Measurements from ENCODE around the gene SPATS2.

SPATS2 gene

DNA sequence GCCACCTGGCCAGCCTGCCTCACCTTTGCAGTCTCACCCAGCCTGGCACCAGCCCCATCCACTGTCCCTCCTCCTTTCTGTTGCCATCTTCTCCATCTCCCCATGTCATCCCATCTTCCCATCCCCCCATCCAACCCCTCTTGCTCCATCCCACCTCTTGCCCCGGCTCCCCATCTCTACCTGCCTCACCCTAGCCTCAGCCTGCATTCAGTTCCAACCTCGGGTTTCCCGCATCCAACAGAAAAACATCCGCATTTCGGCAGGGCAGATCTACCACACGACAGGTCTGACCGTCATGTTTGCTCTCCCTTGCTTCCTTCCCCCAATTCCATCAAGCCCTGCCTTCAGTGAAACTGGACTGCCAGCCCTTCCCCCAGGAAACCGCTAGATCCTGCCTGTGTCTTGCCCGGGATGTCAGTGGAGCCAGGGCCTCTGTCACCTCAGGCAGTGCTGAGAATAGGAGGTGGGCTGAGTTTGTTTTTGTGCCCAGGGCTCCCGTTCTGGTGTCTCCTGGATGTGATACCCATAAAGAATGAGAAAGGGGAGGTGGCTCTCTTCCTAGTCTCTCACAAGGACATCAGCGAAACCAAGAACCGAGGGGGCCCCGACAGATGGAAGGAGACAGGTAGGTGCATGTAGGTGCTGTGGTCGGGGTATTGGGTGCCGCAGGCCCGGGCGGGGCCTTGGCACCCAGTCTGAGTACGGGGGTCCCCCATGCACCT is 174.0 kb downstream of the SPATS2 start:
- Histone ChIP-seq H3K4me1 (ENCODE audit: control insufficient read depth, insufficient read depth, low read length) (peaks cover 19% of the 10 kb centered on the region), H3K27me3 (ENCODE audit: control insufficient read depth in 1 of 2, insufficient read depth in 2 of 2, low read length in 2 of 2) (peaks cover 40 to 53% of the 10 kb centered on the region in 2 donors), H3K36me3 (ENCODE audit: control insufficient read depth in 2 of 2, insufficient read depth in 2 of 2, low read length in 2 of 2) (no peaks in the 10 kb centered on the region), H3K27ac (ENCODE audit: low read length) (no peak overlapping the region), H3K9me3 (ENCODE audit: control insufficient read depth in 2 of 2, low read length in 2 of 2) (no peaks in the 10 kb centered on the region), H3K4me3 (ENCODE audit: low read length in 2 of 2) (no peak overlapping the region), H3K9ac (ENCODE audit: low read length in 2 of 2) (no peak overlapping the region)

DNA sequence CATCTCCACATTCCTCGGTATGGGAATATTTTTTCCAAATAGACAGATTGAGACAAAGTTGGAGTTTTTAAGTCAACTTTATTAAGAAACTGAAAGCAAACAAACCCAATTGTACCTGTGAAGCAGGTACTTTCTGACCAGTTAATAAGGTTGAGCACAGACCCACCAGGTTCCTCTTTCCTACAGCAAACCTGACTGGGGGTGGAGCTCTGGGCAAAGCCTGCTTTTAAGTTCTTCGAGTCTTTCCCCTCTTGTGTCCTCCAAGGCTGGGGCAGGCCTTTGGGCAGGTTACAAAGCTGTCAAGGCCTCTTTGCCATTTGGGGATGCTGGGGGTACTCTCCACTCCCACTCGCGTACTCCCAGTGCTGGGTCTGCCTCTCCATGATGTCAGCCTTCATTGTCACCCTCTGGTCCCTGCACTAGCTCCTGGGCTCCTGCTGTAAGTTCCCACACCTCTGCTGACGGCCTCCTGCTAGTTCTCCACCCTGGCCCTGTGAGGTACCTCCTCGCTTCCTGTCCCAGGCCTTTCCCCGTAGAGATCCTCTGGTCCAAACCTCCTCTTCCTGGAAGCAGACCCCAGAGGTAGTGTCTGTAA is 174.7 kb downstream of the SPATS2 start:
- no peaks in the 10 kb centered on the region for H3K9me3 ChIP-seq (ENCODE audit: control insufficient read depth in 2 of 2, low read length in 2 of 2)
- no peak overlapping the region for H3K4me3 ChIP-seq (ENCODE audit: low read length in 2 of 2)
- no peak overlapping the region for H3K9ac ChIP-seq (ENCODE audit: low read length in 2 of 2)
- peaks cover 19% of the 10 kb centered on the region for H3K4me1 ChIP-seq (ENCODE audit: control insufficient read depth, insufficient read depth, low read length)
- no peak overlapping the region for H3K27ac ChIP-seq (ENCODE audit: low read length)
- no peaks in the 10 kb centered on the region for H3K36me3 ChIP-seq (ENCODE audit: control insufficient read depth in 2 of 2, insufficient read depth in 2 of 2, low read length in 2 of 2)
- H3K27me3 ChIP-seq (ENCODE audit: control insufficient read depth in 1 of 2, insufficient read depth in 2 of 2, low read length in 2 of 2): peaks cover 35 to 50% of the 10 kb centered on the region in 2 donors

DNA sequence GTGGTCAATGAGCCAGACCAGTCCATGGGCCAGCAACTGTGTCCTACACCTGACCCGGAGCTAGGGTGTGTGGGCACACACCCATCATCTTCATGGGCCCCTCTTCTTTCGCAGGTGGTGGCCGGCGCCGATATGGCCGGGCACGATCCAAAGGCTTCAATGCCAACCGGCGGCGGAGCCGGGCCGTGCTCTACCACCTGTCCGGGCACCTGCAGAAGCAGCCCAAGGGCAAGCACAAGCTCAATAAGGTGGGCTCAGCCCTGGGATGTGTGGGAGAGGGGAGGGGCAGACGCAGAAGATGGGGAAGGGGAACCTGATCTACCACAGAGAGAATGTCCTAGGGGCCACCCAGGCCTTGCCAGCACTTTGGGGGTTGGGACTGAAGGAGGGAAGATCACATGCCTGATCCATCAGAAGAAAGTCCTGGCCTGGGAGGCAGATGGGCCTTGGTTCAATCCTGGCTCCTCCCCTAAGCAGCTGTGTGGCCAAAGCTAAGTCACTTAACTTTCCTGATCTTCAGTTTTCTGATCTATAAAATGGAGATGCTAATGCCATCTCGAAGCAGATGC is 175.4 kb downstream of the SPATS2 start:
- H3K4me1 ChIP-seq (ENCODE audit: control insufficient read depth, insufficient read depth, low read length): peaks cover 14% of the 10 kb centered on the region
- H3K9me3 ChIP-seq (ENCODE audit: control insufficient read depth in 2 of 2, low read length in 2 of 2): no peaks in the 10 kb centered on the region
- H3K27ac ChIP-seq (ENCODE audit: low read length): no peak overlapping the region
- H3K36me3 ChIP-seq (ENCODE audit: control insufficient read depth in 2 of 2, insufficient read depth in 2 of 2, low read length in 2 of 2): no peaks in the 10 kb centered on the region
- peaks cover 31 to 48% of the 10 kb centered on the region in 2 donors for H3K27me3 ChIP-seq (ENCODE audit: control insufficient read depth in 1 of 2, insufficient read depth in 2 of 2, low read length in 2 of 2)
- no peak overlapping the region for H3K9ac ChIP-seq (ENCODE audit: low read length in 2 of 2)
- H3K4me3 ChIP-seq (ENCODE audit: low read length in 2 of 2): no peak overlapping the region

DNA sequence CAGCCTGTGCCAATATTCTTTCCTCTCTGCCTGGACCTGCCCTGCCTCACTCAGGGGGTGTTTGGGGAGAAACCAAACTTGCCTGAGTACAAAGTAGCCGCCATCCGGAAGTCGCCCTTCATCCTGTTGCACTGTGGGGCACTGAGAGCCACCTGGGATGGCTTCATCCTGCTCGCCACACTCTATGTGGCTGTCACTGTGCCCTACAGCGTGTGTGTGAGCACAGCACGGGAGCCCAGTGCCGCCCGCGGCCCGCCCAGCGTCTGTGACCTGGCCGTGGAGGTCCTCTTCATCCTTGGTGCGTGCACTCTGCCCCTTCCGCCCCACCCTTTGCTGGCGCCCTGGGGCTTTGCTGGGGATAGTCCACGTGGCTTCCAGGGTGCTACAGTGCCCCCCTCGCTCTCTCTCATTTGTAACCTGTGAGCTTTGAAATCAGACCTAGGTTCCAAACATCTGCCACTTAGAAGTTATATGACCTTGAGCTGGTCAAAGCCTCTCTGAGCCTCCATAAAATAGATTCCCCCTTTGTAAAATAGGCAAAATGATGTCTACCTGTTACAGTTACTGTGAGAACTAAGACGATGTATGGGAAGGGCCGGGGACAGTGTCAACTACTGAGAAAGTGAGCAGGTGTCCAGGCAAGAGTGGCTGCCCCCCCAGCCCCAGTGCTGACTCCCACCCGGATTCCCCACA is 176.1 kb downstream of the SPATS2 start:
- H3K4me1 ChIP-seq (ENCODE audit: control insufficient read depth, insufficient read depth, low read length): peaks cover 9% of the 10 kb centered on the region
- H3K9ac ChIP-seq (ENCODE audit: low read length in 2 of 2): no peak overlapping the region
- no peak overlapping the region for H3K4me3 ChIP-seq (ENCODE audit: low read length in 2 of 2)
- no peak overlapping the region for H3K27ac ChIP-seq (ENCODE audit: low read length)
- no peaks in the 10 kb centered on the region for H3K36me3 ChIP-seq (ENCODE audit: control insufficient read depth in 2 of 2, insufficient read depth in 2 of 2, low read length in 2 of 2)
- no peaks in the 10 kb centered on the region for H3K9me3 ChIP-seq (ENCODE audit: control insufficient read depth in 2 of 2, low read length in 2 of 2)
- peaks cover 31 to 43% of the 10 kb centered on the region in 2 donors for H3K27me3 ChIP-seq (ENCODE audit: control insufficient read depth in 1 of 2, insufficient read depth in 2 of 2, low read length in 2 of 2)

DNA sequence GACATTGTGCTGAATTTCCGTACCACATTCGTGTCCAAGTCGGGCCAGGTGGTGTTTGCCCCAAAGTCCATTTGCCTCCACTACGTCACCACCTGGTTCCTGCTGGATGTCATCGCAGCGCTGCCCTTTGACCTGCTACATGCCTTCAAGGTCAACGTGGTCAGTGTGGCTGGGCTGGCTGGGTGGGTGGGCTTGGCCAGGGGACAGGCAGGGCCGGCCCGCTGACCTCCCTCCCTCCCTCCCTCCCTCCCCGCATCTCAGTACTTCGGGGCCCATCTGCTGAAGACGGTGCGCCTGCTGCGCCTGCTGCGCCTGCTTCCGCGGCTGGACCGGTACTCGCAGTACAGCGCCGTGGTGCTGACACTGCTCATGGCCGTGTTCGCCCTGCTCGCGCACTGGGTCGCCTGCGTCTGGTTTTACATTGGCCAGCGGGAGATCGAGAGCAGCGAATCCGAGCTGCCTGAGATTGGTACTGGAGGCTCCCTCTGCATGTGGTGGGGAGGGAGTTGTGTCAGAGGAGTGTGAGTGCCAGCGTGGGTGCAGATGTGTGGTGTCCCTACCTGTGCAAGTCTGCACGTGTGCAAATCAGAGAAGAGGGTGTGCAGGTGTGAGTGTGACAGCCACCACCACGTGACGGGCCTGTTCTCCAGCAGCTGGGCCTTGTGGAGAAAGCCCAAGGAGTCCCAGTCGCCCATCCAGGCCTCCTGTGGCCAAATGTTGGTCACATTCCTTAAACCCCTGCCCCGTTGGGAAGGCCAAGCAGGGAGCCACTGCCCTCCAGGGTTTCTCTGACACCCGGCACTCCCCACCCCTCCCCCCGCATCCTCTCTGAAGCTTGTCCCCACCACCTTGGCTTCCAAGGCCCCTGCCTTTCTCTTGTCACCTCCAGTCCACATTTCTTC is 176.9 kb downstream of the SPATS2 start:
- Histone ChIP-seq H3K27ac (ENCODE audit: low read length) (no peak overlapping the region), H3K4me1 (ENCODE audit: control insufficient read depth, insufficient read depth, low read length) (peaks cover 12% of the 10 kb centered on the region), H3K9ac (ENCODE audit: low read length in 2 of 2) (no peak overlapping the region), H3K4me3 (ENCODE audit: low read length in 2 of 2) (no peak overlapping the region), H3K27me3 (ENCODE audit: control insufficient read depth in 1 of 2, insufficient read depth in 2 of 2, low read length in 2 of 2) (peaks cover 36 to 44% of the 10 kb centered on the region in 2 donors), H3K9me3 (ENCODE audit: control insufficient read depth in 2 of 2, low read length in 2 of 2) (no peaks in the 10 kb centered on the region), H3K36me3 (ENCODE audit: control insufficient read depth in 2 of 2, insufficient read depth in 2 of 2, low read length in 2 of 2) (no peaks in the 10 kb centered on the region)

DNA sequence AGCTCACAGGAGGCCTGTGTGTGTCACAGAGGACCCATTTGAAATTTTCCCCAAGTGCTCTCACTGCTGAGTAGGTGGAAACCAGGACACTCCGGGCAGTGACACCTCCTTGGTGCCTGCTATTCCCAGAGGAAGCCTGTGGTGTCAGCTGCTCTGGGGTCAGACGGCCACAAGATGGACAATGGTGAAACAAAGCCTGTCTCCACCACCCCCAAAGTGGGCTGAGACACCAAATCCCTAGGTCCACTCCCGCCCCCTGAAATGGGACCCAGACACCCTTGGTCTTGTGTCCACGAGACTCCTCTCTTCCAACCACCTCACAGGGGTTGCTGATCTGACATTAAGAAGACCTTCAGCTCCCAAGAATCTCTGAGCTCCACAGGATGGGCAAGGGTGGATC is 178.6 kb downstream of the SPATS2 start:
- Histone ChIP-seq H3K9me3 (ENCODE audit: control insufficient read depth in 2 of 2, low read length in 2 of 2) (no peaks in the 10 kb centered on the region), H3K4me1 (ENCODE audit: control insufficient read depth, insufficient read depth, low read length) (peaks cover 13% of the 10 kb centered on the region), H3K27ac (ENCODE audit: low read length) (no peak overlapping the region), H3K27me3 (ENCODE audit: control insufficient read depth in 1 of 2, insufficient read depth in 2 of 2, low read length in 2 of 2) (peaks cover 27 to 35% of the 10 kb centered on the region in 2 donors), H3K9ac (ENCODE audit: low read length in 2 of 2) (no peak overlapping the region), H3K36me3 (ENCODE audit: control insufficient read depth in 2 of 2, insufficient read depth in 2 of 2, low read length in 2 of 2) (no peaks in the 10 kb centered on the region), H3K4me3 (ENCODE audit: low read length in 2 of 2) (no peak overlapping the region)

DNA sequence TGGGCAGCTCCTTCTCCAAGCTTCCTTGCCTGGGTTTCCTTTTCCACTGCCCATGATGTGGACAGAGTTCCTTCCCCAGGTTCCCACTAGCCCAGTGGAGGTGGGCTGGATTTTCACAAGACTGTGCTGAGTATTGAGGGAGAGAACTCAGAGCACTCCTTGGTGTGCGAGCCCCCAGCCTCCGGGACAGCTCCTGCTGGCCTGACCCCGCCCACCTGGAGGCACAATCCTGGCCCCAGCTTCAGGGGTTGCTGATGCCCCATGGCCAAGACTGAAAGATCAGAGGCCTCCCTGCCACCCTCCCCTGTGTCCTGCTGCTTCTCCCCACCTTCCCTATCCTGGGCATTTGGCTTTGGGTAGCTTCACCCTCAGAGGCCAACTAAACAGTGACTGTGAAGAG is 179.2 kb downstream of the SPATS2 start:
- no peak overlapping the region for H3K27ac ChIP-seq (ENCODE audit: low read length)
- H3K27me3 ChIP-seq (ENCODE audit: control insufficient read depth in 1 of 2, insufficient read depth in 2 of 2, low read length in 2 of 2): peaks cover 25 to 35% of the 10 kb centered on the region in 2 donors
- no peaks in the 10 kb centered on the region for H3K36me3 ChIP-seq (ENCODE audit: control insufficient read depth in 2 of 2, insufficient read depth in 2 of 2, low read length in 2 of 2)
- no peaks in the 10 kb centered on the region for H3K9me3 ChIP-seq (ENCODE audit: control insufficient read depth in 2 of 2, low read length in 2 of 2)
- H3K9ac ChIP-seq (ENCODE audit: low read length in 2 of 2): no peak overlapping the region
- H3K4me1 ChIP-seq (ENCODE audit: control insufficient read depth, insufficient read depth, low read length): peaks cover 13% of the 10 kb centered on the region
- no peak overlapping the region for H3K4me3 ChIP-seq (ENCODE audit: low read length in 2 of 2)

DNA sequence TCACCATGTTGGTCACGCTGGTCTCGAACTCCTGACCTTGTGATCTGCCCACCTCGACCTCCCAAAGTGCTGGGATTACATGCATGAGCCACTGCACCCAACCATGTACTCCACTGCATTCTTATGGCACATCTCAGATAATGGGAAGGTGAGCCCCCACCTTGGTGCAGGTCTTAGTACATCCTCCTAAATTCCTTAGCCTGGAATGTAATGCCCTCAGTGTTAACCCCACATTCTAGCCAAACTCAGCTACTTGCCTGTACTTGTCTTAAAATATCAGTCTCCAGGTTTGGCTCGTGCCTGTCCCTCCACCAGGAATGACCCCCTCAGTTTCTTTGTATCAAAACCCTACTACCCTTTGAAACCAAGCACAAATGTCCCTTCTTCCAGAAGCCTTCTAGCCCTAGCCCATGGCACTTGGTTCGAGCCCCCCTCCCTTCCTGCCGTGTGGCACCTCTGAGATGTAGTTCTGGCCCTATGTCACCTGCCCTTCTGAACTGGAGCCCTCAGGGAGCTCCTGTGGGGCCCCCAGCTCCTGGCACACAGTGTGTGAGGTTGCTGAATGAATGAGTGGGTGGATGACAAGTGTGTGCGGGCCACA is 179.9 kb downstream of the SPATS2 start:
- Histone ChIP-seq H3K4me3 (ENCODE audit: low read length in 2 of 2) (no peak overlapping the region), H3K27ac (ENCODE audit: low read length) (no peak overlapping the region), H3K27me3 (ENCODE audit: control insufficient read depth in 1 of 2, insufficient read depth in 2 of 2, low read length in 2 of 2) (peaks cover 24 to 35% of the 10 kb centered on the region in 2 donors), H3K4me1 (ENCODE audit: control insufficient read depth, insufficient read depth, low read length) (peaks cover 13% of the 10 kb centered on the region), H3K9ac (ENCODE audit: low read length in 2 of 2) (no peak overlapping the region), H3K36me3 (ENCODE audit: control insufficient read depth in 2 of 2, insufficient read depth in 2 of 2, low read length in 2 of 2) (no peaks in the 10 kb centered on the region), H3K9me3 (ENCODE audit: control insufficient read depth in 2 of 2, low read length in 2 of 2) (no peaks in the 10 kb centered on the region)

DNA sequence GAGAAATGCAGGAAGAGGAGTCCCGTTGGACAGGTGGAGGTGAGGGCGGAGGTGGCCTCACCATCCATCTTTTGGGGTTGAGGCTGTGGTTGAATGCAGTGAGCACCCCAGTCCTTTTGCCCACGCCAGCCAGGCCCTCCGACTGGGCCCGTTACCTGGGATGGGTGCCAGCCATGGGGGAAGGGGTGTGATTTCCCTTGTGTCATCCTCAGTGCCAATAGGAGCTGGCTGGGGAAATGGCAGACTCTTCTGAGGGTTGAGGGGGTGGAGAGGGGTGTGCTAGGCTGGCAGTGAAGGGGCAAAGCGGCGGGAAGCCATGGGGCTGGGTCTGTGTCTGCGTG is 181.2 kb downstream of the SPATS2 start:
- Histone ChIP-seq H3K4me1 (ENCODE audit: control insufficient read depth, insufficient read depth, low read length) (peaks cover 13% of the 10 kb centered on the region), H3K27ac (ENCODE audit: low read length) (no peak overlapping the region), H3K36me3 (ENCODE audit: control insufficient read depth in 2 of 2, insufficient read depth in 2 of 2, low read length in 2 of 2) (no peaks in the 10 kb centered on the region), H3K9ac (ENCODE audit: low read length in 2 of 2) (peak overlapping the region in 1 of 2 donors; percentile 47), H3K9me3 (ENCODE audit: control insufficient read depth in 2 of 2, low read length in 2 of 2) (no peaks in the 10 kb centered on the region), H3K4me3 (ENCODE audit: low read length in 2 of 2) (peak overlapping the region; percentile 49 to 69), H3K27me3 (ENCODE audit: control insufficient read depth in 1 of 2, insufficient read depth in 2 of 2, low read length in 2 of 2) (peaks cover 24 to 33% of the 10 kb centered on the region in 2 donors)
